ENCODE measurements around the gene TXLNA.
"Not testable (repeated sequence)": the region's sequence is repeated elsewhere in the genome, so short reads cannot be mapped to it uniquely, and the experiment has no call there.

Gene TXLNA

DNA sequence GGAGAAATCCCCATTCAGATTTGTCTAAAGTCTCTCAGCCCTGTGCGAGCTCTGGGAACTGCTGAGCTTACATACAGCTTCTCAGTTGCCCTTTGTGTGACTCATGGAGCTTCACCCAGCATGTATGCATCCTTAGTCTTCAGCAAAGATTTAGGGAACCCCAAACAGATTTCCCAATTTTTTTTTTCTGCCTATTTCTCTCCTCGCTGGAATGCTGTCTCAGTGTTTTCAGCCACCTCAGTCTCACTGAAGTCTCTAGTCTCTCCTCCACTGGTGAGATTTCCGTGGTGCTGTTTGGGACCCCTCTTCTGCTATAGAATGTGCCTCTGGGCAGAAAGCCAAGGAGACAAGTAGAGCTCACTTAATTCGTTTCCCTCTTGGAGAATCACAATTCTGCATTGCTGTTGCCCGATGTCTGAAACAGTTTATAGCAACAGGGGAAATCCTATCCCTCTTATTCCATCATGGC, 28.1 kb upstream of the TXLNA start:
- TF ChIP-seq, protein P1, sequence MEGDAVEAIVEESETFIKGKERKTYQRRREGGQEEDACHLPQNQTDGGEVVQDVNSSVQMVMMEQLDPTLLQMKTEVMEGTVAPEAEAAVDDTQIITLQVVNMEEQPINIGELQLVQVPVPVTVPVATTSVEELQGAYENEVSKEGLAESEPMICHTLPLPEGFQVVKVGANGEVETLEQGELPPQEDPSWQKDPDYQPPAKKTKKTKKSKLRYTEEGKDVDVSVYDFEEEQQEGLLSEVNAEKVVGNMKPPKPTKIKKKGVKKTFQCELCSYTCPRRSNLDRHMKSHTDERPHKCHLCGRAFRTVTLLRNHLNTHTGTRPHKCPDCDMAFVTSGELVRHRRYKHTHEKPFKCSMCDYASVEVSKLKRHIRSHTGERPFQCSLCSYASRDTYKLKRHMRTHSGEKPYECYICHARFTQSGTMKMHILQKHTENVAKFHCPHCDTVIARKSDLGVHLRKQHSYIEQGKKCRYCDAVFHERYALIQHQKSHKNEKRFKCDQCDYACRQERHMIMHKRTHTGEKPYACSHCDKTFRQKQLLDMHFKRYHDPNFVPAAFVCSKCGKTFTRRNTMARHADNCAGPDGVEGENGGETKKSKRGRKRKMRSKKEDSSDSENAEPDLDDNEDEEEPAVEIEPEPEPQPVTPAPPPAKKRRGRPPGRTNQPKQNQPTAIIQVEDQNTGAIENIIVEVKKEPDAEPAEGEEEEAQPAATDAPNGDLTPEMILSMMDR (conservative IDR thresholded peaks at IDR 0.05) = no peak
- TF ChIP-seq ZFX (IDR thresholded peaks at IDR 0.05) = no peak
- H3K27ac ChIP-seq = no peak overlapping the region

DNA sequence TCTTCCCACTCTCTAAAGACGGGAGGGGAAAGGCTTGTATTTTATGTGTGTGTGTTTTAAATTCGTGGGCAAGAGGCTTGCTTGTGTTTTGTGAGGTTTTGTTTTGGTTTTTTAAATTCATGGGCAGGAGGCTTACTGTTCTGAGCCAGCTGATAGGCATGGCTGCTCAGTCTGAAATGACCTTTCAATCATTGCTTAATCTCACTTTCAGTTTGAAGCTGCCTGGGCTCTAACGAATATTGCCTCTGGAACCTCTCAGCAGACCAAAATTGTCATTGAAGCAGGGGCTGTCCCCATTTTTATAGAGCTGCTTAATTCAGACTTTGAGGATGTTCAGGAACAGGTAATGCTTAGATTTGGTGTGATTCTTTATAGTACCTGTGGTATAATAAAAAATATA, 20.3 kb upstream of the TXLNA start:
- TF ChIP-seq, protein P1 (conservative IDR thresholded peaks at IDR 0.05) = no peak
- no peak for TF ChIP-seq ZFX (IDR thresholded peaks at IDR 0.05)
- no peak overlapping the region for H3K27ac ChIP-seq

DNA sequence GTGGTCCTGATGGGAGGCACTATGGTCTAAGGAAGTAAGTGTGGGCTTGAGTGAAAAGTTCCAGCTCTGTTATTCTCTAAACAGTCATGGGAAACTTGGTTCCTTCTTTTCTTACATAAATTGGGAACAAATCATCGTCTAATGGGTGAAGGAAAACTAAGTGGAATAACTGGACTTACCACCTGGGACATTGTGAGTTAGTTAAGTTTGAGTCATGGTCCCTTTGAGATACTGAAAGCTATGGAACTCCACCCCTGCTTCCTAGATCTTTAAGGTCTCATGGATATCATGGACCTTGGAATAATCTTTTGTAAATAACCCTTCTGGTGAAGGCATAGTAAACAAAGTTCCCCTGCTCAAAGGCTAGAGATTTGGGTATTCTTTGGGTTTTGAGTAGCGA, 16.1 kb upstream of the TXLNA start:
- no peak overlapping the region for H3K27ac ChIP-seq
- TF ChIP-seq, protein P1 (conservative IDR thresholded peaks at IDR 0.05) = no peak
- TF ChIP-seq ZFX (IDR thresholded peaks at IDR 0.05) = no peak

DNA sequence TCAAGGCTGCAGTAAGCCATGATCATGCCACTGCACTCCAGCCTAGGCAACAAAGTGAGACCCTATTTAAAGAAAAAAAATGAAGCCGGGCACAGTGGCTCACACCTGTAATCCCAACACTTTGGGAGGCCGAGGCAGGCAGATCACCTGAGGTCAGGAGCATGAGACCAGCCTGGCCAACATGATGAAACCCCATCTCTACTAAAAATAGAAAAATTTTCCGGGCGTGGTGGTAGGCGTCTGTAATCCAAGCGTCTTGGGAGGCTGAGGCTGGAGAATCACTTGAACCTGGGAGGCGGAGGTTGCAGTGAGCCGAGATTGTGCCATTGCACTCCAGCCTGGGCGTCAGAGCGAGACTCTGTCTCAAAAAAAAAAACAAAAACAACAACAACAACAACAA, 13.8 kb upstream of the TXLNA start:
- not testable (repeated sequence) for H3K27ac ChIP-seq

DNA sequence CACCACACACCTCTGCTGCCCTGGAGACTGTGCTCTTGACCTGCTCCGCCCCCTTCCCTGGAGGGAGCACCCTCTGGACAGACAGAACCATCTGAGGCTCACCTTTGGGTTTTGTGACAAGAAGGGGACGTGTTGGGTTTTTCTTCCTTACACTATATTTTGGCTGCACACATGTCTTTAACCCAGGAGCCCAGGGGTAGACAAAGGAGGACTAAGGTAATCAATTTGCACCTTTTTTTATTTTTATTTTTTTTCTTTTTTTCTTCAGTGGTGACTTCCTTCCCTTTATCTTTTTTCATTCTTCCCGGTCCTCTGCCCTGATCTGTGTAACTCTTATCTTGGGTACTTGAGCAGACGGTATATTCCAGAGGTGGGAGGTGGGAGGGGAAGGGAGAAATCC, 8.5 kb upstream of the TXLNA start:
- no peak for TF ChIP-seq ZFX (IDR thresholded peaks at IDR 0.05)
- TF ChIP-seq, protein P1 (conservative IDR thresholded peaks at IDR 0.05) = no peak
- no peak overlapping the region for H3K27ac ChIP-seq

DNA sequence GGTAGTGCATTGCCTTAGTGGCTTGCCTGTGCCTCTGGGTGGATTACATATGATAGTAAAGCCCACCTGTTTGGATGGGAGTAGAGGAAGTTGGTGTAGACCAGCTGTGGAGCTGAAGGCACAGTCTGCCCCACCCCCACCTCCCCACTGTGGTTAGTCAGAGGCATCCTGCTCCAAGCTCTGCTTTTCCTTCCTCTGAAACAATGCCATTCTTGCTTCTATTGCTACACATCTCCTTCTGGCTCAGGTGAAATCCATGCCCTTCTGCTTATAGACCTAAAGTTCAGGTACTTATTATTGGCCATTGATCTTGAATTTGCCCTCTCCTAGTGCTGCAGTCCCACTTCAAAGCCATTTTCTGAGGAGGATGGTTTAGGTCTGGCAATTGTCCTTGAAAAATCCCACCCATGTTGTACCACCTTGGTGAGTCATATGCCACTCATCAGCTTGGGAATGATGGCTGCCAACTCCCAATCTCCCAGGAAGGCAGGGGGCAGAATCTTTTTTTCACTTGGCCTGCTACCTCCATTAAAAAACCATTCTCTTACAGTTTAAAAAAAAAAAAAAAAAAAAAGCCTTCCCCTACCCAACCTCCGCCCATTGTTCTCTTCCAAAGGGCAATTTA, 6.7 kb upstream of the TXLNA start:
- TF ChIP-seq, protein P1 (conservative IDR thresholded peaks at IDR 0.05) = no peak
- no peak for TF ChIP-seq ZFX (IDR thresholded peaks at IDR 0.05)
- no peak overlapping the region for H3K27ac ChIP-seq

DNA sequence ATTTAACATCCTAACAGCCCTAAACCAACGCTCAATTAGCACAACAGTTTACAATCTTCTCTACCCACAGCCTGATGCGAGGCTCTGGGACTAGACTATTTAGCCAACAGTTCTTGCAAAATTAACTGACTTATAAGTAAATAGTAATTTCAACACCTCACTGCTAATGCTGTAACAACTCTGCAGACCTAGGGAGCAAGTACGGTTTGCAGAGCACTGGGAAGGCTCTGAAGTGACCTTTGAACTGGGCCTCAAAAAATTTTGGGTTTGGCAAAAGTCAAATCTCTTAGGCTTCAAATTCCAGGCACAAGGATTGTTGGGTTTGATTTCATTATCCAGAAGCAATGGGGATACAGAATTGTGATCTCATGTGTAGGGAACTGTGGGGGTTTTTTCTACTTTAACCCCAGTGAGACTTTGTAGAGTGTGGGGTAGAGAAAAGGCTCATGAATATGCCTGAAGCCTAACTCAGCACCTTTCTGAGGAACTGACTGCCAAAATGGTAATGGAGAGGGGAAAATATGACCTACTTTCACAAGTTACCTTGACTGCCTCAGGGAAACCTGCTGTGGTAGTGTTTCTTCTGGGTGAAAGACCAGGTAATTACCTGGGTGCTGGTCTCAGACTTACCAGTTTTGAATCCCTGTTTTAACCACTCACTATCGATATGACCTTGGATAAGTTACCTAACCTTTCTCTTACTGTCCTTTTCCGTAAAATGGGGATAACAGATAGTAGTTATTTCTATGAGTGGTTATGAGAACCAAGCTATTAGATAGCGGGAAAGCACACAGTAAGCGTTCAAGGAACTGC, 889 bp upstream of the TXLNA start:
- no peak for TF ChIP-seq ZFX (IDR thresholded peaks at IDR 0.05)
- peak overlapping the region; percentile 94 for H3K27ac ChIP-seq

DNA sequence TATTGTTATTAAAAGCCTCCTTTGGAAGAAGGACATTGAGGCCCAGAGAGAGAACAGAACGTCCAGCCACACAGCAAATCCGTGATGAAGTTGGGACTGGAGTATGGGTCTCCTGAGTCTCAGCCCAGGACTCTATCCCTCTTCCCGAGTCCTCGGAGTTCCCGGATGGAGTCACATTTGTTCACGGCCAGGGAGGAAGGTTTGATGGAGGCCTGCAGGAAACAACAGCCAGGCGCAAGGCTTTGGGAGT, 357 bp upstream of the TXLNA start:
- H3K27ac ChIP-seq = peak overlapping the region; percentile 94
- TF ChIP-seq, protein P1 (conservative IDR thresholded peaks at IDR 0.05) = no peak
- no peak for TF ChIP-seq ZFX (IDR thresholded peaks at IDR 0.05)

Data from C4-2B (cell line).